GM18526 (cell line): ENCODE measurements around the gene FGF5.

ENCODE experiments used
- POLR2A ChIP-seq: IDR thresholded peaks from 3 replicates; pipeline ENCODE4 v1.6.1; 2011; ENCODE audit not compliant: insufficient read length; ENCODE audit errors: extremely low read depth

The FGF5 gene

DNA sequence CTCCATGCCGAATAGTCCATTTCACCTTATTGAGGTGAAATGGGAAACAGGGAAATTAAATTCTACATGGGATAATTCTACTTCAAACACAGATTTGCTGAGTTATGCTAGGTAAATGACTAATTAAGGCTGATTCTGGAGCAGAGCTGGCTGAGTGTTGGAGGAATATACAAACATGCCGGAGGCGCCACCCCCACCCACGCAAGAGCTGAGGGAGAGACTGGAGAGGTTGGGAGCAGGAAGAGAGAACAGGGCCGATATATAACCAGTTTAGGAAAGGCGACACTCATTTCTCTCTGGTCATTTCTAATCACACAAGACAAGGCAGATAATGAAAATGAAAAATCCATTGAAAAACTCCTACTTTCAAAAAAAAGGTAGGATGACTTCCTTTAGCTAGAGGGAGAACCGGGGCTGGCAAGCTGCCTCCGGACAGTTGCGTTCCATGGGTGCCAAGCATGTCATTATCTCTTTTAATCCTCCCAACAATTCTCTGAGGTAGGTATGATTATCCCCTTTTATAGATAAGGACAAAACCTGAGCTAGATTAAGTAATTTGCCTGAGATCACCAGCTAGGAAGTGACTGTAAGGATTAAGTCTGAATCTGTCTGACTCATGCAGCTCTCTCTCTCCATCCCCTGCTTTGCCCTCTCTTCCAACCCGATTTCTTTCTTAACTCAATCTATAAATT lies 41.5 kb downstream of the FGF5 start:
- TF ChIP-seq POLR2A = no peak

DNA sequence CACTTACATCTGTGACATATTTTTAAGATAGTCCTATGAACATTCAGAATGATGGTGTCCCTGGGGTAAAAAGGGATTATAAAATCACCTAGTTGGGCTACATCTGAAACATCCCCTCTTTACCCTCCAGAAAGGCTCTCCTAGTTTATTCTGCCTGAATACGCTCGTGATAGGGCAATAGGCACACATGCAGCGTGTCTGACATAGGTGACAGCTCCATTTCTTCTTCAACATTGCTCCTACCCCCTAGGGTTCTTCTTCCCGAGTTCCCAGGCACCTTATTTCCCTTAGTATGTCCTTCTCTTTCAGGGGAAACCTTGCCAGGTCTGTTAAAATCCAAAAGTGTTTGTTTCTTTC lies 42.0 kb downstream of the FGF5 start:
- no peak for TF ChIP-seq POLR2A

DNA sequence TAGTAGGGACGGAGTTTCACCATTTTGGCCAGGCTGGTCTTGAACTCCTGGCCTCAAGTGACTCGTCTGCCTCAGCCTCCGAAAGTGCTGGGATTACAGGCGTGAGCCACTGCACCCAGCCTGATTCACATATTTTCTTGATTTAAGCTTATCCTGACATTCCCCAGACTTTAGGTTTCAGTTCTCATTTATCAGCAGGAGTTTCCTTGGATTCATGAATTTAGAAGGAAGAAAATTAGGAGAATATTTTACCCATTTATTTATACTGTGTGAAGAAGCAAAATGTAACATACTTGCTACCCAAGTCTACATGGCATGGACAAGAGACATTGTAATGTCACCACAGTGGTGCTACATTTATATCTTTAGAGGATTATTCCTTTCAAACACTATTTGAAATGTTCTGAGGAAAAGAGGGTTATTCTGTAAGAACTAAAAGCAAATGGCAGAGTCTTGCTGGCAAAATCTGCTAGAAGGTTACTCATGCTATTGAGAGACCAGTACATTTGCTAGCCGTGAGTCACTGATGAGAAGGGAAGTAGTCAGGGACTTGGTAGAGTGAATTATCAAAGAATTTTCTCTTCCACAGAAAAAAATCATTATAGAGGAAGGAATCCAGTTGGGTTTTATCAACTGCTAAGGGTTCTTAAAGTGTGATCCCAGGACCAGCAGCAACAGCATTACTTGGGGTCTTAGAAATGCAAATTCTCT lies 43.0 kb downstream of the FGF5 start:
- TF ChIP-seq POLR2A = no peak

DNA sequence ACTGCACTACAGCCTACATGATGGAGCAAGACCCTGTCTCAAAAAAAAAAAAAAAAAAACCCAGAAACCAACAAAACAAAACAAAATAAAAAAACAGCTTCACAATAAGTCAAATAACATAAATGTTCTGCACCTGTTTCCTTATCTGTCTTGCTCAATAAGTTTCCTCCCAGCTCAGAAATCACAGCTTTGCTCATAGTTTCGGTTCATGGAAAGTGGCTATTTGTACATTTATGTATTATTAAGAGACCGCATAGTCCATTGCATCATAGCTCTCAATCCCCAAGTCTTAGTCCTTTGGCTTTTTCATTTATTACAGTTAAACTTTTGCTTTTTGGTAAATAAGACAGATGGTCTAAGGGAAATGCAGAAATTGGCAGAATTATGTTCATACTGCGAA lies 44.7 kb downstream of the FGF5 start:
- TF ChIP-seq POLR2A = no peak

DNA sequence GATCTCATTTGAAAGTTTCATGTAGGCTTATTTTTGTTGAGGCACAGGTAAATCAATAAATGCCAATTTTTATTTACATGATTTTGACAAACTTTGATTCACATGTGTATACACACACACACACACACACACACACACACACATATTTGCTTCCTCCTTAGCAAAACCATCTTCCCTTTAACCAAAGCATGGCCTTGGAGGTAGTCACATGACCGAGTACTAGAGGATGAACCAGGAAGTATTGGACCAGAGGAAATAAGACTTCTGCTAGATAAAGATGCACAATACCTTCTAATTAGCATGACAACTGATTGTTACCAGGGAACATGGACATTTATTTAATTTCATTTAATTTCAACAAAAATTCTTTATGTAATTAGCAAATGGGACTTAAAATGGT lies 45.7 kb downstream of the FGF5 start:
- TF ChIP-seq POLR2A = no peak

DNA sequence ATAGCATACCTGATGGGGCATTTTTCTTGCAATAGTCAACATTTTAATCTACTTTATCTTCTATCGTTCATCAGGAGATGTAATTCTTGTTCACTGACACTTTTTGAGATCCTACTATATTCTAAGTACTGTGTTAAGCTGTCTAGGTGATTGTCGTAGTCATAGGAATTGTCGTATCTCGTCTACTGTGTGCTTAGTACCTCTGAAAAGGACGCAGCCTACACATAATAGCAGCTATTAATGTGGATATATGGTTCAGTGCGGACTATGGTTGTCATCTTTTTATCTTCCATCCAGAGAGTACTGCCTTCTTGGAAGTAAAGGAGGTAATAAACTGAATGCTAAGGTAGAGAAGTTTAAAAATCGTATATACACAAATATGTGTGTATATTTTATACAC lies 47.2 kb downstream of the FGF5 start:
- TF ChIP-seq POLR2A = no peak

DNA sequence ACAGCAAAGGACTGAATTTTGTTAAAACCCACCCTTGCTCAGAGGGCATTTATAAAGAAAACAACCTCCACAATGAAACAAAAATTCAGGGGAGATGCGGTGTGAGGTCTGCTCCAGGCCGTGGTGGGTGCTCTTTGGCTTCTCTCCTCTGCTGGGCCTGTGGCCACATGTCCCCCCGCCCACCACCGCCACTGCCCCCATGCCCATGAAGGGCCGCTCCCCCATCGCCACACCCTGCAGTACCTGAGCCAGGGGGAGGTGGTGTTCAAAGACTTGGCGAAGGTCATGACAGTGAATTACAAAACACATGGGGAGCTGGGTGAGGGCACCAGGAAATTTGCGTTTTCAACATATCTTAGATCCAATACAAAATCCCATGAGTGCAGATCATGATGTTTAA lies 54.9 kb downstream of the FGF5 start:
- TF ChIP-seq POLR2A = no peak

DNA sequence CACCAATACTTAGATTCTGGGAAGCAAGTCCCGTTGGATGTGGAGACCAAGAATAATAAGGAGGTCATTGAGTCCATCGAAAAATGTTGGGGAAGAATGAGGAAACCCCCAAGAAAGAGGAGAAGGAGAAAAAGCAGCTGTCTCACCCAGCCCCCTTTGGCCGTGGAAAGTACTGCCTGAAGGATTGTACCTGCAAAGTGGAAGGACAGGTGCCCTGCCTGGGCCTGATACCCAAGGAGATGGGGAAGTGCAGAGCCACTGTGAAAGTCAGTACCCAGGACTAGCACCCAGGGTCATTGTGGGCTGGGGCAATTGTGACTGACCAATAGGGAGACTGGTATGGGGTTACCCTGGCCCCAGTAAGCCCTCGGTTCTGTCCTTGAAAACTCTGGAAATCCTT lies 55.3 kb downstream of the FGF5 start:
- TF ChIP-seq POLR2A = no peak

DNA sequence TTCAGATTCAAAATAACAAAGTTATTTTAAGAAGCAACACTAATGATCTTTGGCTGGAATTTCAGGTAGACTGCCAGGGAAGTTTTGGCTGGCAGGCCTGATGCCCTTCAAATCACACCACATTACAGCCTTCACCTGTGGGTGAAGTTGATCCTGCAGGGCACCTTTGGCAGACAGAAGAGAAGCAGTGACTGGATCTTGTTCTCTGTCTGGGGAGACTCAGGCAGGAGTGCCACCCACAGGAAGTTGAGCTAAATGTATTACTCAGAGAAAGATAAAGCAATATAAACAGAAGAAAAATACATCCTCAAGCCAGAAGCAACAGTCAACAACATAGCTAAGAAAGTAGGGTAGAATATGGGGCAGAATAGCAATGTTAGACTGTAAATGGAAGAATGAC lies 56.3 kb downstream of the FGF5 start:
- TF ChIP-seq POLR2A = no peak

DNA sequence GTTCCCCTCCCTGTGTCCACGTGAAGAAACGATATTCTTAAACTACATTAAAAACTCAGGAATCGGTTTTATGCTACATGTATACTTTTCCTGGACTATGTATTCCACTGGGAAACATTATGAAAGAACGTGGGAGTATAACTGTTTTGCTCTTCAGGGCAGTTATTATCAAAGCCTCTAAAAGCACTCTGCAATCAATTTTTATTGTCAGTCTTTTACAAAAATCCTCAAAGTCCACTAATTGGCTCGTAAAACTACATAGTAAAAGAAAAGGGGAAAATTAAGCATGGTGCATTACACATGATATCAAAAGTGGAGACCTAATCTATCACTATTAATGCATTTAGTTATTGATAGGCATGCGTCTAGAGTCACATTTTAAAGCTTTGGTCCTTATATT lies 57.7 kb downstream of the FGF5 start:
- TF ChIP-seq POLR2A = no peak

DNA sequence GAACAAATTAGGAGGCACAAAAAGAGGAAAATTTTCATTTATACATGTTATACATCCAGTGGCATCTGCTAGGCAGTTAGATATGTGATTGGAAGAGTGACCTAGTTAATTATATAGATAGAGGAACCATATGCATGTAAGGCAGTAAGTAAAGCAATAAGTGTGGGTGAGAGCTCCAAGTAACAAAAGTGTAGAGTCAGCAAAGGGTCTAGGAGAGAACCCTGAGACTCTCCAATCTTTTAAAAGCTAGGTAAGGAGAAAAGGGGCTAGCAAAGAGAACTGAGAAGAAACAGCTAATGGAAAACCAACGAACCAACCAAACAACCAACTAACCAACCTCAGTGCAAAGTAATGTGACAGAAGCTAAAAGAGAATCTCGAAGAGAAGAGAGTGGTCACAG lies 65.2 kb downstream of the FGF5 start:
- no peak for TF ChIP-seq POLR2A

DNA sequence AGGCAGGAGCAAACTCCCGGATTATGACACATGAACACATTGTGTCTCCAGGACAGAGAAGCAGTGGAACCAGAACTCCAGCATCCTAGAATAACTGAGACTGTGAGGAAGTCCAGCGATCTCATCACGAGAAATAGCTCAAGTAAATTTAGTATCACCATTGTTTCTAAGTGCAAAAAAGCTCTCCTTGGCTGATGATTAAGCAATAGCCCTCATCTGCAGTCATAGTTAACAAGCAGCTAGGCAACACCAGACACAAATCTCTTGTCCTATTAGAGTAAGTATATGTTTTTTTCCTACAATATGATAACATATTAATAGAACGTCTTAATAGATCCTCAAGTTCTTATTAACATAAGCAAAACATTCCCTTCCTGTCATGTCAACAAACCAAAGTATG lies 66.7 kb downstream of the FGF5 start:
- no peak for TF ChIP-seq POLR2A

DNA sequence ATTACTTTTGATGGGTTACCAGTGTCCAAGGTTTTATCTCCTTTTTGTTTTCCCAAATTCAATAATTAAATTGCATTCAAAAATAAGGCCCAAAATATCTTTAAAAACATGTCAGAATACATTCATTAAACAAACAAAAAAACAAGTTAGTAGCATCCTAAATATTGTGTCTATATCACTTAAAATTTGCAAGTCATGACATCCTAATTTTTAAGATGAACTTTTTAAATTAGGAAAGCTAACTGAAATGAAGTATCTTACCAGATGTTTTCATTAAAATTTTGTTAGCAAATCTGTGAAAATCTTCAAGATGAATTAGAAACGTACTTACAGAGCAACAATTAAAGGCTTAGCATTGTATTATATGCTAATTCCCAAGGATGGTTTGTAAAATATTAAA lies 68.1 kb downstream of the FGF5 start:
- no peak for TF ChIP-seq POLR2A

DNA sequence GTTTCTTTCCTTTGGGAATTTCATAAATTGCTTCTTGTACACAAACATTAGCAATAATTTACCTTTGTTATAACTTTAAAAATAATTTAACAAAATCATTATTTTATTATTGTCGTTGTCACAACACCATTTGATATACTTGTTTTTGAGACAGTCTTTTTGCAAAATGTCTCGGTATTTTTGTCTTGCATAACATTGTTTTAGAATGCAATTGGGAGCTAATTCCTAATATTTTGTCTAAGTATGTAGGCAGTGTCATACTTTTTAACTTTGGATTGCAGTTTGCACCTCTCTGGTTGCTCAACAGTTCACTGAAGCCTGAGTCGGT lies 68.7 kb downstream of the FGF5 start:
- TF ChIP-seq POLR2A = no peak

DNA sequence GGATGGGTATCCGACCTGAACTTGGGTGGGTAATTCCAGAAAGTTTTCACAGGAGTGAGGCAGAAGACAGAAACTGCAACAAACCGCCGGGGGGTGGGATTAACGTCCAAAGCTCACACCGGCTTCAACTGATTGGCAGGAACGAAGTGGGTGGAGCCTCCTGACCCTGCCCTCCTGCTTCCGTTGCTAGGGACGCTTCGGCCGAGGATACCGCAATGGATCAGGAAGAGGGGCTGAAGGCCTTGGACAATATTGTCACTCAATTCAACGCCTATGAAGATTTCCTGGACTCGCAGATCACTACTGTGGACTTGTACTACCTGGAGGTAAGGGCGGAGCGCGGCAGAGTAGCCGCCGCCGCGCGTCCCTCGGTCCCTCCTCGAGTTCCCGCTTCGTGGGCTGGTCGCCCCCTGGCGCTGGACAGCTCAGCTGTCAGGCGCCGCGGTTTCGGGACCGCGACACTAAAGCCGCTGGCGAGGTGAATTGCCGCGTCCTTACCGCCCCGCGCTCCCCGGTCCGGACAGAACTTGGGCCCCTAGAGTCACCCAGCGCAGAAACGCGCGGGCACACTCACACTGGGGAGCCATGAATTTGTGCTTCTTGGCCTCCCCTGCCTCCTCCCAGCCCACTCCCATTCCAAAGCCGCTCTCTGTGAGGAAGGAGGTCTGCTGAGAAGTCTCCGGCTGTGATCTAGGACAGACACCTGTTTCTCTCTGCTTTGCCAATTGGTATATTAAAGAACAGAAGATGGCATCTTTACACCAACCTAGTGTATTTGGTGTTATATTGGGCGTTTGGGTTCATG lies 69.3 kb downstream of the FGF5 start, which contains the start of gene CFAP299:
TSS of gene CFAP299 (plus strand) at position 177 of the 805 bp plus-strand sequence.
- TF ChIP-seq POLR2A = no peak

DNA sequence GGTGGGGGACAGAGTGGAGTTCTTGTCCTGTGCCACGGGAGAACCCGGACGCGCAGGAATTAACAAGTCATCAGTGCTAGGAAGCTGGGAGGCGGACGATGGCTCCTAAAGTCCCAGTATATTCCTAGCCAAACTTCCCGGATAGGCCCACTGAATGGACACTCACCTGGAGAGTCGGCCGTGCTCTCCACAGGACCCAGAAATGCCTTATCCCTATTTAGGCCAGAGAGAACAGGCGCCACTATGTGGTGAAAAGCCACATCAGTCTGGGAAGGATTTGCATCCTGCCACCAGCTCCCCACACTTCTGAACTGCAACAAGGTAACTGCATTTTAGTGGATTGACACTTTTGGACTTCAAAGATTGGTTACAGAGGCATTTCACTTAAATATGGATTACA lies 70.1 kb downstream of the FGF5 start:
- TF ChIP-seq POLR2A = no peak

DNA sequence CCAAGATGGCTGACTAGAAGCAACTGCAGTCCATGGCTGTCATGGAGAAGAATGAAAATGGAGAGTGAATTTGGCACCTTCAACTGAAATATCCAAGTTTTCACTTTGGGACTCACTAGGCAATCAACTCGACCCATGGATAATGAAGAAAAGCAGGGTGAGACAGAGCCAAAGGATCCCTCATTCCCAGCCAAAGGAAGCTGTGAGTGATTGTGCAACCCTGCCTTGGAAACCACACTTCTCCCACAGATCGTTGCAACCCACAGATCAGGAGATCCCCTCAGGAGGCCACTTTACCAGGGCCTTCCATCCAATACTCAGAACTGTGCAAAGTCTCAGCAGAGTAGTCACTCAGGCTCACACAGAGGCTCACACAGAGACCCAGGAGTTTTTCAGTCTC lies 73.6 kb downstream of the FGF5 start:
- TF ChIP-seq POLR2A = no peak
